Limb (tissue), 2 donors: ENCODE measurements around the gene TXNRD1.
A peak's percentile ranks its signal among the peaks of the same experiment; 100 is the strongest.
"Not testable (repeated sequence)": the region's sequence is repeated elsewhere in the genome, so short reads cannot be mapped to it uniquely, and the experiment has no call there.

Experiments
- DNase-seq, 2 donors: peaks; one replicate each; pipeline ENCODE4 v3.0.0-alpha.2; 2016; ENCODE audit errors: extremely low spot score in 2 of 2

The TXNRD1 gene

DNA sequence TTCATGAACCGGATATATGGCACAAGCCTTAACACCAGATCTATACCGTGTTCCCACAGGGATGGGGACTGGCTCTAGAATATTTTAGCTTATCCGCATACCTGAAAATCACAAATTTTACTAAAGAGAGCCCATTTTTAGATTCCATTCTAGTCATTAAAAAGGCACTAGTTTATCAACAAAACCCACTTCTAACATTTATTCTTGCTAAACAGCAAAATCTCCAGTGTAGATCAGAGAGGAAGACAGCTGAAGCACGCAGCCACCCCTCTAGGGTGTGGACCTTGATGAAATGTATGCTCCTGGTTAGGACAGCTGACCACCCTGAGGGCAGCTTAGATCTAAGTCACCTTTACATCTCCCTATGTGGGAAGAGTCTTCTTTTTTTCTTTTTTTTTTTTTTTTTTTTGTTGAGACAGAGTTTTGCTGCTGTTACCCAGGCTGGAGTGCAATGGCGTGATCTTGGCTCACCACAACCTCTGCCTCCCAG, 150.4 kb downstream of the TXNRD1 start:
- DNase-seq, result no peak

DNA sequence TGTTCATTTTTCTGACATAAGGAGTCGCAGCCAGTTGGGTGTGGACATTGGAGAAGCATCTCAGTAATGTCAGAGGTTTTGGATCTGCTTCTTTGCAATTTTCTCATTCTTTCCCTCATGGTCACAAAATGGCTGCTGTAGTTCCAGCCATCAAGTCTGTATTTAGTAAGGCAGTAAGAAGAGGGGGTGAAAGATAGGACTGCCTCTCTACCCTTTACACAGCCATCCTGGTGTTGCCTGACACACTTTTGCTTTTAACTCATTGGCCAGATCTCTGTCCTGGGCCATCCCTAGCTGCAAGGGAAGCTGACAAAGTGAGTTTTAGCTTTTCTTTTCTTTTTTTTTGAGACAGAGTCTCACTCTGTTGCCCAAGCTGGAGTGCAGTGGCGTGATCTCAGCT, 154.1 kb downstream of the TXNRD1 start:
- DNase-seq, result no peak

DNA sequence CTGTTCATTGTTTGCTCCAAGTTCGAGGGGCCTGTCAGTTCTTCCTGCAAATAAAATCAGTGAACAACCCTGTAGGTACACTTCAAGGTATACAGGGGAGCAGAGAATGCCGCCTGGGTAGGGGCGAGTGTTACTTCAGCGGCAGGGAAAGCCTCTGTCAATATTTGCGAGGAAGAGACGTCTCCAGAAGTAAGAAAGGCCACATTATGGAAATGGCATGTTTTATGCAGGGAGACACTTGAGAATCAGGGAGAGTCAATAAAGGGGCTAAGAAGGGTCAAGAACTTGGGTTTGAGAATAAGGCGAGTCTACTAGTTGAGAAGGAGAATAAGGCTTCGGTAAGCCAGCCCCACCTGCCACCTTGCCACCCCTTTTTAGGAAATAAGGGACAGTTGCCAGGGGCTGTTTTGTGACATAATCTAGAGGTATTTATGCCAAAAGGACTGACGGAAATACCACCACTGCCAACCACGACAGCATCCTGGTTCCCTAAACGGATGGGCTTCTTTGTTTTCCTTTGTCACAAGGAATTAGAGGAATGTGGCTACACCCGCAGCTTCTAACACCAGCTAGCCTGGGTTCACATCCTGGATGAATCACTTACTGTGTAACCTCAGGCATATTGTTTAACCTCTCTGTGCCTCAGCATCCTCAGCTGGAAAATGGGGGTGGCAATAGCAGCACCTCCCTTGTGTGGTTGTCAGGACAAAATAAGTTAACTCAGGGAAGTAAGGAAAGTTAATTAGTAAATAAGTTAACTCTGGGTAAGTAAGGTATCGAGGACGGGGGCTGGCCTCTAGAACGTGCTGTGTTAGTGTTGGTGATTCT, 155.7 kb downstream of the TXNRD1 start:
- DNase-seq, result no peak

DNA sequence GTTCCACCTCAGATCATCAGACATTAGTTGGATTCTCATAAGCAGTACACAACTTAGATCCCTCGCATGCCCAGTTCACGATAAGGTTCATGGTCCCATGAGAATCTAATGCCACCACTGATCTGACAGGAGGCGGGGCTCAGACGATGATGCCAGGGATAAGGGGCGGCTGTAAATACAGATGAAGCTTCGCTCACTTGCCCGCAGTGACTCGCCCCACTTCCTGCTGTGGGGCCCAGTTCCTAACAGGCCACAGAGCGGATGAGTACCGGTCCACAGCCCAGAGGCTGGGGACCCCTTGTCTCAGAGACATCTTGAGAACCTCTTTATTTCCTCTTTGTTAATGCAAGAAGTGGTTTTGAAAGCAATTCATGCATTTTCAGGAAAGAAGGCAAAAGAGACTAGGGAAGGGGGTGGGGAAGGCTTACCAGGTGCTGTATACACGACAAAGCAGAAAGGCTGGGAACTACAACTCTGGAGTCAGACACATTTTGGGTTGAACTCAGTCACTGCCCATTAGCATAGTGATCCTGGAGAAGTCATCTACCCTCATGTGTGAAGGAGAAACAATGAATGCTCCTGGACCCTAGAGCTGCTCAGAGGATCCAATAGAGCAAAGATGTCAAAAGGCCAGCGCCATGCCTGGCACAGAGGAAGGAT, 156.6 kb downstream of the TXNRD1 start:
- DNase-seq, result no peak

DNA sequence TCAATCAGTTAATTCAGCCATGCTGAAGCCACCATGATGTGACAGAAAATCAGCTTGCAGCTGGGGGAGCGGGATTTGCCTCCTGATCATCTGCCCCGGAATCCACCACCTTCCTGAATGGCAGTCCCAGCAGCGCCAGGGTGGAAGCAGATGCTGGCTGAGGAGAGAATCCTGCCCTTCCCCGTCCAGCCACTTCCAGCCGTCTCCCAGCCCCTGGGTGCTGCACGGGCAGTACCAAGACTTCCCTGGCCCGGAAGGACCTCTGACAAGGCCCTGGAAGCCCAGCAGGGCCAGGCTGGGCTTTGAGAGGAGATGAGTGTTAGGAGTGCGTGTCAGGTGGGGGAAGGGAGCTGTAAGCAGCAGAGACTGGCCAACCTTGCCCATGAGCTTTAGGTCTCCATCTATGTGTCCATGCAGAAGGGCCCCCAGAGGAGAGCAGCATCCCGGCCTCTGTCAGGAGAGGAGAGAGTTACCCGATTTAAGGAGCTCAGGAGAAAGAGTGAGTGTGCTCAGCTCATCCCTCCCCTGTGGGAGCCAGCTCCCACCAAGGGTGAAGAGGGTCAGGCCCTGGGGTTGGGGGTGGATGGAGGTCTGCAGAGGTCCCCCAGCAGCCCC, 157.2 kb downstream of the TXNRD1 start:
- DNase-seq, result no peak

DNA sequence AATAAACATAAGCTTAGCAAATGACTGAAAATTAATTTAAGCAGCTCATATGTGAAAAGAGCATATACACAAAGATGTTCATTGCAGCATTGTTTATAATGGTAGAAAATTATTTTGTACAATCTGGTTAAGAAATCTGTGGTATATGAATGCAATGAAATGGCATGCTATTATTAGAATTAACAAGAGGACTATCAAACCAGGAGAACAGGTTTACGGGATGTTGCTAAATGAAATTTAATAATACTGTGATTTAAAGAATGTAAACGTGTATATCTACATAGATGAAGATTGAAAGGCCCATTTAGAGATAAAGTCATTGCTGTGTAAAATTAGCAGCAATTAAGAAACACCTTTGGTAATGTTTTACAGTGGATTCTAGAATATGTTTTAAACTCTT, 158.5 kb downstream of the TXNRD1 start:
- no peak for DNase-seq

DNA sequence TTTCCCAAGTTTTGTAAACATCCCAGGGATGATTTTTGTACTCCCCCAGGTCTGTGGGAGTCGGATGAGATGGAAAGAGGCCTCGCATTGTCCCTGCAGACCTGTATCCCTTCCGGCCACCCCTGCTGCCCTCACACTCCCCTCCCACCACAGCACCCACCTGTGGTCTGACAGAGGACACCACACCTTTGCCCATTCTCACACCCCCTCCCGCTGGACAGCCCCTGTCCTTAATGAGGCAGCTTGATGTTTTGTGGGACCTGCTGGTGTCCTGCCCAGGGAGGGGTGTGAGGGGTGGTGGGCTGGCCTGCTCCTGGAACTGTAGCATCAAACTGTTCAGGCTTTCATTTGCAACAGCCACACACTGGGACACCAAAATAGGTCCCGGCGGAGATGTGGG, 159.2 kb downstream of the TXNRD1 start:
- no peak for DNase-seq

DNA sequence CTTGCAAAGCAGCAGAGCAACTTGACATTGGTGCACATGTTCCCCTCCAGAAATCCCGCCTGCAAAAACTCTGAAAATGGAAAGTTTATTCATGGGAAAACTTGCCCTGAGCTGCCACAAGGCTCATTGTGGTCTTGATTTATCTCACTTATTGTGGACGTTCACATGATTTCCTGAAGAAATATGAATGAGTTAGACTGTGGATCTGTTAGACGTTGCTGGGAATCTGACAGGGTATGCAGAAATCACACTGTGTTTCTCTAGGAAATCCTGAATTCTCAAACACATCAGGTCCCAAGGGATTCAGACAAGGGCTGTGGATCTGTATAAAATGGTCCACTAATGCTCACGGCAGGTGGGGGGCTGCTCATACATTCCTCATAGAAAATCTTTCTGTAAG, 160.2 kb downstream of the TXNRD1 start:
- no peak for DNase-seq

DNA sequence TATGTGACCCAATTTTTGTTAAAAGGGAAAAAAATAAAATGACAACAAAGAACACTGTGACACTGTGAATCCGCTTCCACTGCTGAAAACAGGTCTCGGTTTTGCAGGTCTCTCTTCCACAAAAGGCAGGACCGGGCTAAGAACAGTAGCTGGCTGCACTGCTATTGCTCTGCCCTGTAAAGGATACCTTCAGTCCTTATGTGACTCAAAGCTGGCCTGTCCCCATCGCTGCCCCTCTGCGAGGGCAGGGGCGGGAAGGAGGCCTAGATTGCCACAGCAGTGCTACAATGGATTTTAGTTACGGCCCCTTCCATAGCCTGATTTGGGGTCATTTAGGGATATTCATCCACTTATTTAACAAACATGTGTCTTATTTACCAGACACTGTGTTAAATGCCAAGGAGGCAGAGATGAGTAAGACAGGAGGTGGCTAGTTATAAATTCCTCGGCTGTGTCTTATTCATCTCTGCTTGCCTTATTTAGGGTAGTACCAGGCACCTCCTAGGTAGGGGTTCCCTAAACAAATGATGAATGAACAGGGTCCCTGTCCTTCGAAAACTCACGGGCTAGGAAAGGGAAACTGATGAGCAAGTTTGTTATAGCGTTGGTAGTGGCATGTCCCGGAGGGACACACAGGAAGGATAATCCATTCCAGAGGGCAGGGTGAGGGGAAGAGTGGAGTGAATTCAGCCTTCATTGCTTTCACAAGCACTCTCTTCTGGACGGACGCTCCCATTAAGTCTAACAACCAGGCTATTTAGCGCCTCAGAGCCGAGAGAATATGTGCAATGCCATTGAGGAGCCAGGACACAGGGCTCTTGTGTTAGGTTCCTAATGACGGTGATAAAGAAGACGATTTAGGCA, 161.3 kb downstream of the TXNRD1 start:
- DNase-seq, result no peak

DNA sequence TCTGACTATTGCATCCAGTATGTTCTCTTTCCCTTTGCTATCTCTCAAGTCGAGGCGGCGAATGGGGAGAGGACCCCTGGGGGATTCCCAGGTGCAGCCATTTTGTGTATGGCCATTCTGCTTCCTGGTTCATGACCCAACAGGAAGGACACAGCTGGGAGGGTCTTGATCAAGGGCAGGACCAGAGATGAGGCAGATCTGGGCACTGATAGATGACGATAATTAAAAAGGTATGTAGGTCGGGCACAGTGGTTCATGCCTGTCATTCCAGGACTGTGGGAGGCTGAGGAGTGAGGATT, 161.9 kb downstream of the TXNRD1 start:
- no peak for DNase-seq

DNA sequence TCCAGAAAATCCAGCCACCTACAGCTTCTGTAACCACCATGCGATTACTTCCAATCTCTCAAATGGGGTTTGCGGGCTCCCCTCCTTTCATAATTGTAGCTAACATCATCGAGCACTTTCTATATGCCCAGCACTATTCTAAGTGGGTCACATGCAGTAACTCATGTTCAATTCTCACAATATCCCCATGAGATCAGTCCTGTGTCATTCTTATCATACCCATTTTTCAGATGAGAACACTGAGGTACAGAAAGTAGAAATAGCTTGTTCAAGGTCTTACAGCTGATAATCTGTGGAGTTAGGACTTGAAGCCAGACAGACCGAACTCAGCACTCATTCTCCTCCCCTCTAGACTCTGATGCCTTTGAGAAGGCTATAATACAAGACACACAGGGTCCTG, 162.8 kb downstream of the TXNRD1 start:
- no peak for DNase-seq

DNA sequence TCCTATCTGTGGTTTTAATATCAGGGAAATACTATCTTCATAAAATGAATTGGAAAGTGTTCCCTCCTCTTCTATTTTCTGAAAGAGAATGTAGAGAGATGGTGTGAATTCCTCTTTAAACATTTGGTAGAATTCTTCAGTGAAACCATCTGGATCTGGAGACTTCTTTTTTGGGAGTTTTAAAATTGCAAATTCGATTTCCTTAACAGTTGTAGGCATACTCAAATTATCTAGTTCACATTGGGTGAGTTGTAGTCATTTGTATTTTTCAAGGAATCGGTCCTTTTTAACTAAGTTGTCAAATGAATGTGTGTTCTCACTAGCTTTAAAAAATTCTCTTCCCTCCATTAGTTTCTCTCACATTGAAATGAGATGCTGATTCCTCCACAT, 165.8 kb downstream of the TXNRD1 start:
- DNase-seq, result no peak

DNA sequence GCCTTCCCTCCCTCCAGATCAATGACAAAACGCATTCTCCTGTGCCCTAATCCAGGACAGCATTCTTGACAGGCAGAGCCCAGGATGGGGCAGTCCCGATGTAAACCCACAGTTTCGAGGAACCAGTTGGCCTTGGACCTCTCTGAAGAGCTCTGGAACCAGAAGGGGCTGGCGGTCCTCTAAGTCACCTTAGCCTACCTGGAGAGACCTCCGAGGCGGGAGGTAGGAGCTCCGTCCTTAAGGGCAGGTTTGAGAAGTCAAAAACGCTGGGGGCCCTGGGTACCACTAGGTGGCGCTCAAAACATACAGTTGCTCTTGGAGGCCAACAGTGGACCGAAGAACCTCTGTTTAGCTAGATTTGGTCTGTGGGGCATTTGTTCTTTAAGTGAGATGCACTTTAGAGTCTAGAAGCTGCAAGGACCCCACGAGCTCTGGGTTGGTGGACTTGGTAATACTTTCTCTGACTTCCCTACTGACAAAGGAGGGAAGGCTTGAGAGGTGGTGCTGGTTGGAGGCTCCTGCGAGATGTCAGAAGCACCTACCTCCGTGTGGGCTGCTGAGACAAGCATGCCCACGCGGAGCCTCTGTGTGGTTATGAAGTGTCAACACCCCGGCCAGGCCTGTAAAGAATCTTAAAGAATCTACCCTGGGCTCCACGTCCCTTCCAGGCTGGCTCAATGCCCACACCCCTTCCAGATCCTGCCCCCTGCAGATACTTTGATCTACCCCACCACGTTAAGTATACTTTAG, 166.3 kb downstream of the TXNRD1 start:
- peak; percentile 74 to 85 for DNase-seq

DNA sequence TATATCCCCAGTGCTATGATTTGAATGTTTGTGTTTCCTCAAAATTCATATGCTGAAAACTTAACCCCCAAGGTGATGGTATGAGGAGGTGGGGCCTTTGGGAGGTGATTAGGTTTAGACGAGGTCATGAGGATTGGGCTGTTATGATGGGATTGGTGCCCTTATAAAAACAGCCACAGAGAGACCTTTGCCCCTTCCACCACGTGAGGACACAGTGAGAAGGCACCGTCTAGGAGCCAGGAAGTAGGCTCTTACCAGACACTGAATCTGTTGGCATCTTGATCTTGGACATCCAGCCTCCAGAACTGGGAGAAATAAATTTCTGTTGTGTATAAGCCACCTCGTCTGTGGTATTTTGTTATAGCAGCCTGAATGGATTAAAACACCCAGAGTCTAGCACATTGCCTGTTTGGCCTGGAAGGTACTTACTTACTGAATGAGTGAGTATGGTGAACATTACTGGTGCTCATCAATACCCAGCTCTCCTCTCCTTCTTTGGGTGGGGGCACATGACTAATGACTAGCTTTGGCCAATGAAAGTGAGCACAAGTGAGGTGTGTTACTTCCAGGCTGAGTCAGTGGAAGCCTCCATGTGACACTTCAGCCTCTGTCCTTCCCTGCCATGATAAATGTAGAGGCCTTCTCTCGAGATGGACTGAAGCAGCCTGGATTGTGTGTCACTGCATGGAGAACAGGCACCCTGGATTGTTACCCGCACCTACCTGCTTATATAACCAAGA, 168.7 kb downstream of the TXNRD1 start:
- DNase-seq, result no peak

DNA sequence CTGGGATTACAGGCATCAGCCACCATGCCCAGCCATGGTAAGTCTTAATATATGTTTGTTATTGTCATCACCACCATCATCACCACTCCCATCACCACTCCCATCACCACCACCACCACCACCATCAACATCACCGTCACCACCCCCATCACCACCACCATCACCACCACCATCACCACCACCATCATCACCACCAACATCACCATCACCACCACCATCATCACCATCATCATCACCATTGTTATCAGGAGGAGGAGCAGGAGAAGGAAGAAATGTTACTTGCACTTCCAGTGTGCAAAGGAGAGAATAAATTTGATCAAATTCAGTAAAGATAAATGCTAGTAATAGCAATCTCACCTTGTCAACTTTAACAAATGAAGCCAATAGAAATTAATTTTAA, 169.9 kb downstream of the TXNRD1 start:
- DNase-seq, result no peak

DNA sequence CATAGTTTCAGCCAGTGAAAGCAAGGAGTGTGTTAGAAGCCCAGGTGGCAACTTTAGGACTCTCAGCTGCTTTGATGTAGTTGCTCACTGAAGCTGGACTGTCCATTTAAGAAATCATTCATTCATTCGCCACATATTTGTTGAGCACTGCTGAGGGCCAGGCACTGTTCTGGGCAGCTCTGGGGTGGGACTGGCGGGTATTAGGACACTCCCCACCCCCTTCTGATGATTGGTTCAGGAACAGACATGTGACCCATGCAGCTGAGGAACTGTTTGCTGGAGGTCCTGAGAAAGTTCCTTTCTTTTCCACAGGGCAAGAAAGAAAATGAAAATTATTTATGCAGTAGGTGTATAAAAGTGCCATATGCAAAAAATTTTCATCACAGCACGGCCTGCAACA, 170.9 kb downstream of the TXNRD1 start:
- no peak for DNase-seq

DNA sequence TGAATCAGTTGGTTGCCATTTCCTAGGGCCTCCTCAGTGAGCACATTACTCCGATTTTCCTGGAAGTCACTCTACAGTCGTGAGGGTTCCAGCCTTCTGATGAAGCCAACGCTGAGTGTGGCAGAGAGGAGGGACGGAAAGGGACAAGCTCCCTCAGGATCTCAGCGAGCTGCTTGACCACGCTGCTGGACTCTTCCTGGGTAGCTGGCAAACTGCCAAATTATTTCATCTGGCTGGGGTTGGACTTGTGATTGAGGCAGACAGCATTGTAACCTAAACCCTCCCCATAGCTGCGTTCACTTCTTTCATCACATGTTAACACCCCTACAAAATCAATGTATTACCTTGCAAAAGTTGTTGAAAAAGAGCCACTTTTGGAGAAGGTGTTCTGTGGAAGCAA, 171.6 kb downstream of the TXNRD1 start:
- no peak for DNase-seq

DNA sequence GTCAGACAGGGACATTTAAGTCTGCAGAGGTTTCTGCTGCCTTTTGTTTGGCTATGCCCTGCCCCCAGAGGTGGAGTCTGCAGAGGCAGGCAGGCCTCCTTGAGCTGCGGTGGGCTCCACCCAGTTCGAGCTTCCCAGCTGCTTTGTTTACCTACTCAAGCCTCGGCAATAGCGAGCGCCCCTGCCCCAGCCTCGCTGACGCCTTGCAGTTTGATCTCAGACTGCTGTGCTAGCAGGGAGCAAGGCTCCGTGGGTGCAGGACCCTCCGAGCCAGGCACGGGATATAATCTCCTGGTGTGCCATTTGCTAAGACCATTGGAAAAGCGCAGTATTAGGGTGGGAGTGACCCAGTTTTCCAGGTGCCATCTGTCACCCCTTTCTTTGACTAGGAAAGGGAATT, 178.5 kb downstream of the TXNRD1 start:
- not testable (repeated sequence) for DNase-seq
